Erythroblast (primary cell): ENCODE data around the gene CIDEC.

Experiments used
- GATA1 ChIP-seq: IDR thresholded peaks from 2 replicates; pipeline ENCODE4 v1.6.1; 2011; ENCODE audit warnings: low read depth, mild to moderate bottlenecking, control low read depth, low read length, moderate library complexity
- POLR2A ChIP-seq: IDR thresholded peaks from 2 replicates; pipeline ENCODE4 v1.6.1; 2011; ENCODE audit warnings: mild to moderate bottlenecking, low read length

- TF ChIP-seq POLR2A (no peak), GATA1 (no peak)
Measured at GRCh38 chr3:9831253-9831652, 48.8 kb downstream of the CIDEC start.
